ENCODE data around the gene ASTN2. TPM values are rescaled to one million over a fixed set of nuclear protein-coding genes. Genes with fewer than 3 reads are reported as not detected.

ASTN2 gene
- total and polyA plus RNA-seq, 10 of the 15 experiments (the other 5 are each of a cell fraction or from before 2014, with no cell fraction given), result 1.4 to 15.7 (median 7.0) TPM

DNA sequence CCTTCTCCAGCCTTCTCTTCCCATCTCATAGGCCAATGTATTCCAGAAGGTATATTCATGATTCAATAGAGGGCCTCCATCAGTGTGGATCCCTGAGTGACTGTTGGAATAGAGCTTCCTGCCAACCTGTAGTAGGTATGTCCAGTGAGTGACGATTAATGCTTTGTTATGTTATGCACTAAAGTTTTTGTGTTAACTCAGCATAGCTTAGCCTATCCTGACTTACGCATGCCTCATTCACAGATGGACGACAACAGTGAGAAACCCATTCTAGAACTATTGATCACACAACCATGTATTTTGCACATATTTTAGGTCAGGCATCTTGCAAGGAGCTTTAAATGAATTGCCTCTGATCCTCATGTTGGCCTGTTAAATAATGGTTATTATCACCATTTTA is 953.2 kb downstream of the ASTN2 start (continued):
- TF ChIP-seq ZBED1 (IDR thresholded peaks at IDR 0.05; ENCODE audit: borderline replicate concordance), result no peak
- TF ChIP-seq RELA (IDR thresholded peaks at IDR 0.05; ENCODE audit: borderline replicate concordance, partially characterized antibody), result no peak
- no peak for TF ChIP-seq RUNX3 (IDR thresholded peaks at IDR 0.05; ENCODE audit: low read length)
- no peak for TF ChIP-seq GATAD2B (conservative IDR thresholded peaks at IDR 0.05; ENCODE audit: low read depth)
- TF ChIP-seq MEF2A (IDR thresholded peaks at IDR 0.05; ENCODE audit: insufficient read depth, low read depth, low read length), result no peak
- TF ChIP-seq NR2C1 (IDR thresholded peaks at IDR 0.05), result no peak
- TF ChIP-seq, protein P1, sequence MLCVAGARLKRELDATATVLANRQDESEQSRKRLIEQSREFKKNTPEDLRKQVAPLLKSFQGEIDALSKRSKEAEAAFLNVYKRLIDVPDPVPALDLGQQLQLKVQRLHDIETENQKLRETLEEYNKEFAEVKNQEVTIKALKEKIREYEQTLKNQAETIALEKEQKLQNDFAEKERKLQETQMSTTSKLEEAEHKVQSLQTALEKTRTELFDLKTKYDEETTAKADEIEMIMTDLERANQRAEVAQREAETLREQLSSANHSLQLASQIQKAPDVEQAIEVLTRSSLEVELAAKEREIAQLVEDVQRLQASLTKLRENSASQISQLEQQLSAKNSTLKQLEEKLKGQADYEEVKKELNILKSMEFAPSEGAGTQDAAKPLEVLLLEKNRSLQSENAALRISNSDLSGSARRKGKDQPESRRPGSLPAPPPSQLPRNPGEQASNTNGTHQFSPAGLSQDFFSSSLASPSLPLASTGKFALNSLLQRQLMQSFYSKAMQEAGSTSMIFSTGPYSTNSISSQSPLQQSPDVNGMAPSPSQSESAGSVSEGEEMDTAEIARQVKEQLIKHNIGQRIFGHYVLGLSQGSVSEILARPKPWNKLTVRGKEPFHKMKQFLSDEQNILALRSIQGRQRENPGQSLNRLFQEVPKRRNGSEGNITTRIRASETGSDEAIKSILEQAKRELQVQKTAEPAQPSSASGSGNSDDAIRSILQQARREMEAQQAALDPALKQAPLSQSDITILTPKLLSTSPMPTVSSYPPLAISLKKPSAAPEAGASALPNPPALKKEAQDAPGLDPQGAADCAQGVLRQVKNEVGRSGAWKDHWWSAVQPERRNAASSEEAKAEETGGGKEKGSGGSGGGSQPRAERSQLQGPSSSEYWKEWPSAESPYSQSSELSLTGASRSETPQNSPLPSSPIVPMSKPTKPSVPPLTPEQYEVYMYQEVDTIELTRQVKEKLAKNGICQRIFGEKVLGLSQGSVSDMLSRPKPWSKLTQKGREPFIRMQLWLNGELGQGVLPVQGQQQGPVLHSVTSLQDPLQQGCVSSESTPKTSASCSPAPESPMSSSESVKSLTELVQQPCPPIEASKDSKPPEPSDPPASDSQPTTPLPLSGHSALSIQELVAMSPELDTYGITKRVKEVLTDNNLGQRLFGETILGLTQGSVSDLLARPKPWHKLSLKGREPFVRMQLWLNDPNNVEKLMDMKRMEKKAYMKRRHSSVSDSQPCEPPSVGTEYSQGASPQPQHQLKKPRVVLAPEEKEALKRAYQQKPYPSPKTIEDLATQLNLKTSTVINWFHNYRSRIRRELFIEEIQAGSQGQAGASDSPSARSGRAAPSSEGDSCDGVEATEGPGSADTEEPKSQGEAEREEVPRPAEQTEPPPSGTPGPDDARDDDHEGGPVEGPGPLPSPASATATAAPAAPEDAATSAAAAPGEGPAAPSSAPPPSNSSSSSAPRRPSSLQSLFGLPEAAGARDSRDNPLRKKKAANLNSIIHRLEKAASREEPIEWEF (IDR thresholded peaks at IDR 0.05; ENCODE audit: insufficient replicate concordance, low read depth, low read length), result no peak

DNA sequence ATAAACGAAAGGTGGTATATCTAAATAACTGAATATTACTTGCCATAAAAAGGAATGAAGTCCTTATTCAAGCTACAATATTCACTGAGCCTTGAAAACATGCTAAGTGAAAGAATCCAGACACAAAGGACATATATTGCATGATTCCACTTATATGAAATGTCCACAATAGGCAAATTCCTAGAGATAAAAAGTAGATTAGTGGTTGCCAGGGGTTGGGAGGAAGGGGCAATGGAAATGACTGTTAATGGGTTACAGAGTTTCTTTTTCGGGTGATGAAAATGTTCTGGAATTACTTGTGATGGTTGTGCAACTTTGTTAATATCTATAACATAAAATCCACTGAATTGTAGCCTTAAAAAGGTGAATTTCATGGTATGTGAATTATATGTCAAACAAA is 954.8 kb downstream of the ASTN2 start:
- Histone ChIP-seq H3K79me2 (ENCODE audit: control insufficient read depth, insufficient read depth, low read length) (no peaks in the 10 kb centered on the region), H3K9ac (ENCODE audit: control insufficient read depth, insufficient read depth, low read length) (no peak overlapping the region), H2AFZ (ENCODE audit: control insufficient read depth, low read depth, low read length) (no peak overlapping the region), H3K27me3 (replicated peaks in 1 of 2; ENCODE audit: control insufficient read depth in 2 of 2, insufficient read depth in 2 of 2, low read length in 1 of 2) (no peaks in the 10 kb centered on the region), H3K27ac (ENCODE audit: control insufficient read depth, insufficient read depth) (no peak overlapping the region), H3K4me3 (no peak overlapping the region), H3K9me3 (replicated peaks; ENCODE audit: control insufficient read depth, insufficient read depth, low read length) (peaks cover 2% of the 10 kb centered on the region; the same call in 2 of the 3 replicates), H3K36me3 (ENCODE audit: control insufficient read depth in 2 of 2, insufficient read depth in 2 of 2, low read length in 1 of 2) (no peaks in the 10 kb centered on the region), H3K4me1 (ENCODE audit: control insufficient read depth, insufficient read depth, low read length) (no peaks in the 10 kb centered on the region), H3K4me2 (ENCODE audit: control insufficient read depth, insufficient read depth) (no peak overlapping the region), H4K20me1 (ENCODE audit: control insufficient read depth, insufficient read depth) (no peaks in the 10 kb centered on the region)
- RAD21 ChIA-PET (ENCODE audit: unreplicated experiment), result no interaction called here
- WGBS (ENCODE audit: insufficient coverage, insufficient replicate concordance, low lambda C conversion rate, missing lambda C conversion rate), result 60% methylated on average over 2 of the region's 2 CpGs
- FAIRE-seq (no peak), ATAC-seq (no peak), DNase-seq (ENCODE audit: low read depth, low spot score) (no peak)
- intact Hi-C loops (cut with micrococcal nuclease; ENCODE audit: unreplicated experiment), result no loop called here
- TF ChIP-seq ZSCAN29 (IDR thresholded peaks at IDR 0.05) (no peak), TBL1XR1 (IDR thresholded peaks at IDR 0.05; ENCODE audit: low read depth, low read length) (no peak), HDAC6 (IDR thresholded peaks at IDR 0.05; ENCODE audit: unreplicated experiment) (no peak), MEF2B (IDR thresholded peaks at IDR 0.05; ENCODE audit: partially characterized antibody, poor library complexity, severe bottlenecking) (no peak), NR2C2 (IDR thresholded peaks at IDR 0.05; ENCODE audit: borderline replicate concordance, control insufficient read depth, insufficient read length, low read depth) (no peak), SP1 (IDR thresholded peaks at IDR 0.05; ENCODE audit: low read depth, low read length) (no peak), NRF1 (conservative IDR thresholded peaks at IDR 0.05; ENCODE audit: low read depth, low read length) (no peak), MTA2 (IDR thresholded peaks at IDR 0.05; ENCODE audit: low read depth) (no peak), SIX5 (IDR thresholded peaks at IDR 0.05; ENCODE audit: low read depth, low read length, severe bottlenecking) (no peak), EED (IDR thresholded peaks at IDR 0.05; ENCODE audit: low read depth) (no peak), SMARCA5 (IDR thresholded peaks at IDR 0.05) (no peak), NFXL1 (IDR thresholded peaks at IDR 0.05; ENCODE audit: borderline replicate concordance) (no peak), HDGF (IDR thresholded peaks at IDR 0.05) (no peak)
- POLR2A ChIA-PET, result no interaction called here
- CTCF ChIA-PET, result no interaction called here
- SMC1A ChIA-PET (ENCODE audit: uncharacterized antibody, unreplicated experiment), result no interaction called here
- no TSS peak for BruUV-seq (replicated peaks)
- in situ Hi-C loops (cut with MboI), result no loop called here
